ENCODE data around the gene KDM2B.

KDM2B gene

DNA sequence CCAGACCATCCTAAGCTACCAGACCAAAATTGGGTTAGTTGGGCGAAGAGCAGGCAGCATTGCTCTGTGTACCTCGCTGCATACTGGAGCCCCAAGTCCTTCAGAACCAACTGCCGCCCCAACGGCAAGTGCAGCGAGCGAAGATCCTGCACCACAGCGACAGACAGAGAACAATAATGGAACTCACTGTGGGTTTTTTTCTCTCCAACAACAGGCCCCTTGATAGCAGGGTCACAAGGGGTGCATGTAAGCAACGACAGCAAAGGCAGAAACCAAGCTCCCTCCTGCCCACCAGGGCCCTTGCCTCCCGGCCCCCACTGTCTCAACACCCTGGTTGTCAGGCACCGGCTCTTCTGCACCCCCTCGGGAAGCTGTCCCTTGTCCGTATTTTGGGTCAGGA is 141.9 kb downstream of the KDM2B start:
- Histone ChIP-seq H3K36me3 (ENCODE audit: control insufficient read depth, insufficient read depth, low read length) (peaks cover 46% of the 10 kb centered on the region), H3K4me3 (replicated peaks; ENCODE audit: low read depth, low read length) (no peak overlapping the region)

DNA sequence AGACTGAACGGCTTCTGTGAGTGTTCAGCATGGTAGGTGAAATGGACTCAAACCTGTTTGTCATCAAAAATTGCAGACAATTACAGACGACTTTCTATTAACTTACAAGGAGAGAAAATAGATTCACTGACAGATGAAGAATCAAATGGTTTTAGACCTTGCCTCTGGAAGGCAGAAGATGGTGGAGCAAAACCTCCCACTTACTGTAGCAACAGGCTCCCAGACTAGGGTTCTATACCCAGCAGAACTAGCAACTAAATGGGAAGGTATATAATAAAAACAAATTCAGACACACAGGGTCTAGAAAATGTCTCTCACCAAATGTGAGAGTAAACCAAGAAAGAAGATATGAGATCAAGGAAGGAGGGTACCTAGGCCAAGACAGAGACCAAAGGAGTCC is 144.1 kb downstream of the KDM2B start:
- Histone ChIP-seq H3K36me3 (ENCODE audit: control insufficient read depth, insufficient read depth, low read length) (peaks cover 38% of the 10 kb centered on the region), H3K27me3 (replicated peaks; ENCODE audit: control insufficient read depth, insufficient read depth, low read length) (no peaks in the 10 kb centered on the region), H3K4me3 (replicated peaks; ENCODE audit: low read depth, low read length) (no peak overlapping the region)
- no peak for TF ChIP-seq CTCF (IDR thresholded peaks at IDR 0.05; ENCODE audit: insufficient read depth, low read length, poor library complexity, severe bottlenecking)
- DNase-seq (ENCODE audit: extremely low read depth, insufficient read length) = no peak

More for the DNA sequence above, 141.9 kb downstream of the KDM2B start:
- no peak for TF ChIP-seq CTCF (IDR thresholded peaks at IDR 0.05; ENCODE audit: insufficient read depth, low read length, poor library complexity, severe bottlenecking)
- no peak for DNase-seq (ENCODE audit: extremely low read depth, insufficient read length)
- H3K27me3 ChIP-seq (replicated peaks; ENCODE audit: control insufficient read depth, insufficient read depth, low read length) = no peaks in the 10 kb centered on the region

DNA sequence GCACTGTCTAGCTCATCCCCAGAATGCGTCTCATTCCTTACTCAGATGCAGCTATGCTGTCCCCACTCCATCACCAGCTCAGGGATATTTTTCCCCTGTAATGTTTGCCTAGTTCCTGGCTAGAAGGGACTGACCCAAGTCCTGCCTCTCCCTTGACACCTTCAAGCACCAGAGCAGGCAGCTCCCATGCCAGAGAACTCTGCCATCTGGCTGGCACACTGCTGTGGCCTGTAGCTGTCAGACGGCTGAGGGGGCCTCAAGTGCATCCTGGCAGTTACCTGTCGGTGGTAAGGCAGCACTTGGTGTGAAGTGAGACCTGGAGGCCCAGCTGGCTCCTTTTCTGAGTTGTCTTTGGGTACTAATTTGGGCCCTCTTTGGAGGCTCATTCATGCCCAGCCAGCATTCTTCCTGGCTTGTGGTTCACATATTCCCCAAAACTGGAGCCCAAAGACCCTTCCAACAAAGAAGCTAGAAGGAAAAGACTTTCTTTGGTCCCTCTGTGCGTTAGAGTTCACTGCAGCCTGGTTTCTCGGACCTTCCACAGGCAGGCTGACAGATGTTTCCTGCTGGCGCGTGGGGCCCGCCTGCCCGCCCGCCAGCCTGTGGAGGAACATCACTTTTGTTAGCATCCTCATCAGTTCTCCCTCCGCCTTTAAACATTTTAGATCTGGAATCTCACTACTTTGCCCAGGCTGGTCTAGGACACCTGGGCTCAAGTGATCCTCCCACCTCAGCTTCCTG is 147.9 kb downstream of the KDM2B start:
- TF ChIP-seq CTCF (IDR thresholded peaks at IDR 0.05; ENCODE audit: insufficient read depth, low read length, poor library complexity, severe bottlenecking) = no peak
- peaks cover 27% of the 10 kb centered on the region for H3K36me3 ChIP-seq (ENCODE audit: control insufficient read depth, insufficient read depth, low read length)

DNA sequence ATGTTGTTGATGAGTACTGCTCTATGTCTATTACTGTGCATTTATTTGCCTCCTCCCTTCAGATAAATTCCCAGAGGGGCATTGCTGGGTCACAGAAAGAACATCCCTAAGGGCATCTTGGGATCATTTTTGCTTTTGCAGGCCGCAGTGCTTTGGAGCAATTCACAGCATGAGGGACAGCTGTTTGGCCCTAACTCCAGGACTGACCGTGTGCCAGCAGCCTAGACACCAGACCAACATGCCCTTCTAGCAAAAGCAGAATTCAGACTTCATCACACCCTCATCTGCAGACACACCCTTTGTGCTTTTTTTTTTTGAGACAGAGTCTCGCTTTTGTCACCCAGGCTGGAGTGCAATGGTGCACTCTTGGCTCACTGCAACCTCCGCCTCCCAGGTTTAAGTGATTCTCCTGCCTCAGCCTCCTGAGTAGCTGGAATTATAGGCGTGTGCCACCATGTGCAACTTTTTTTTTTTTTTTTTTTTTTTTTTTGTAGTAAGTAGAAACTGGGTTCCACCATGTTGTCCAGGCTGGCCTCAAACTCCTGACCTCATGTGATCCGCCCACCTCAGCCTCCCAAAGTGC is 149.9 kb downstream of the KDM2B start:
- no peak overlapping the region for H3K4me3 ChIP-seq (replicated peaks; ENCODE audit: low read depth, low read length)
- H3K36me3 ChIP-seq (ENCODE audit: control insufficient read depth, insufficient read depth, low read length) = peaks cover 34% of the 10 kb centered on the region
- H3K27me3 ChIP-seq (replicated peaks; ENCODE audit: control insufficient read depth, insufficient read depth, low read length) = no peaks in the 10 kb centered on the region
- TF ChIP-seq CTCF (IDR thresholded peaks at IDR 0.05; ENCODE audit: insufficient read depth, low read length, poor library complexity, severe bottlenecking) = no peak
- no peak for DNase-seq (ENCODE audit: extremely low read depth, insufficient read length)

More for the DNA sequence above, 147.9 kb downstream of the KDM2B start:
- Histone ChIP-seq H3K27me3 (replicated peaks; ENCODE audit: control insufficient read depth, insufficient read depth, low read length) (no peaks in the 10 kb centered on the region), H3K4me3 (replicated peaks; ENCODE audit: low read depth, low read length) (no peak overlapping the region)
- DNase-seq (ENCODE audit: extremely low read depth, insufficient read length) = no peak

GRCh38 chr12:121428883-121429282 is 151.9 kb downstream of the KDM2B start:
- no peak for TF ChIP-seq CTCF (IDR thresholded peaks at IDR 0.05; ENCODE audit: insufficient read depth, low read length, poor library complexity, severe bottlenecking)
- peaks cover 33% of the 10 kb centered on the region for H3K36me3 ChIP-seq (ENCODE audit: control insufficient read depth, insufficient read depth, low read length)
- no peaks in the 10 kb centered on the region for H3K27me3 ChIP-seq (replicated peaks; ENCODE audit: control insufficient read depth, insufficient read depth, low read length)
- no peak overlapping the region for H3K4me3 ChIP-seq (replicated peaks; ENCODE audit: low read depth, low read length)
- no peak for DNase-seq (ENCODE audit: extremely low read depth, insufficient read length)

Measured in GM06990 (cell line).